NOMO-1 treated with DMSO at 0.1 percent for 48 hours (cell line): ENCODE results near the gene BMPR1A.
"Not testable (repeated sequence)": the region's sequence is repeated elsewhere in the genome, so short reads cannot be mapped to it uniquely, and the experiment has no call there.

Experiments used
- DNase-seq: peaks from one replicate; lab custom pipeline; 2025; ENCODE audit not compliant: unreplicated experiment; lab: John Stamatoyannopoulos, UW

The BMPR1A gene

DNA sequence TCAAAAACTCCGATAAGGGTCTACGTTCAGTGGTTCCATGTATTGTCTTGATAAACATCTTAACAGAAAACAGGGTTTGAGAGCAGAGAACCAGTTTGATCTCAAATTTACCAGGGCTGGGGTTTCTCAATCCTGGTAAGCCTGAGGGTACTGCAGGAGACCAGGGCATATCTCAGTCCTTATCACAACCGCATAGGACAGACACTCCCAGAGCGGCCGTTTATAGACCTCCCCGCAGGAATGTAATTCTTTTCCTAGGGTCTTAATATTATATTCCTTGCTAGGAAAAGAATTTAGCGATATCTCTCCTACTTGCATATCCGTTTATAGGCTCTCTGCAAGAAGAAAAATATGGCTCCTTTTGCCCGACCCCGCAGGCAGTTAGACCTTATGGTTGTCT, 196.3 kb downstream of the BMPR1A start:
- not testable (repeated sequence) for DNase-seq

DNA sequence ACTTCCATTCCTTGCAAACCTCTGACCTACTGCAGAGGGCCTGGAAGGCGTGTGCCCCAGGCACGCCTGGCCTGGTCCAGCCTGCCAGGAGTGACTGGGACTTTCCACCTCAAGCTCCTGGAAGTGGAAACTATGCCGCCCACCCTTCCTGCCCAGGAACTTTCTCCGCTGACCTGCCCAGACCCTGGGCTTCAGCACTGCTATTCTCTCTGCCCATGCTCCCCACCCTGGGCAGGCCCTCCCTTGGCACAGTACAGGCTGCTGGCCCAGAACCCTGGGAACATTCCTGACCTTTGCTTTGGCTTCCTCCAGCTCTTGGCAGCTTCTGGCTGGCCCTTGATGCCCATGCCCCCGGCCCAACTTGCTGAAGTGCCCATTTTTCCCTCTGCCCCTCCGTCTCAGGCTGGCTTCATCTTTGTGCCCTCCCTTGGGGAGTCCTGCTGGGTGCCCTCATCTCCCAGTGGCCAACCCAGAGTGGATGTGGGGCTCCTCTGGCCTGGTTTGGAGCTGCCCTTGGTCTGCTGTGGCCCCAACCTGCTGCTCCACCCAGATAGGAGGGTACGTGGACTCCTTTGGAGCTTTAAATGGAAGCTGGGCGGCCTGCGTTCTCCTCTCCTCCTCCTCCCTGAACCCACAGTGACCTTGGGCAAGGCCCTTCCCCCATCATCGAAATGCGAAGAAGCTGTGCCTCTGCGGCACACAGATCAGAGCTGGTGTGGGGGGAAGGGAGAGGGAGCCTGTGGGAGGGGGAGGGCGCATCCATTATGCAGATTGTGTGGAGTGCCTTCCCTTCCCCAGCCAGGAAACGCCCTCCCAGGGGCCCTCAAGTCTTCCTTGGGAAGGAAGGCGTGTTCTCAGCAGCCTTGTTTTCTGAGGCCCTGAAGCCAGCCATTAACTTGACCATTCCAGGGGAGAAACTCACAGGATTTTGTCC, 197.6 kb downstream of the BMPR1A start:
- no peak for DNase-seq

DNA sequence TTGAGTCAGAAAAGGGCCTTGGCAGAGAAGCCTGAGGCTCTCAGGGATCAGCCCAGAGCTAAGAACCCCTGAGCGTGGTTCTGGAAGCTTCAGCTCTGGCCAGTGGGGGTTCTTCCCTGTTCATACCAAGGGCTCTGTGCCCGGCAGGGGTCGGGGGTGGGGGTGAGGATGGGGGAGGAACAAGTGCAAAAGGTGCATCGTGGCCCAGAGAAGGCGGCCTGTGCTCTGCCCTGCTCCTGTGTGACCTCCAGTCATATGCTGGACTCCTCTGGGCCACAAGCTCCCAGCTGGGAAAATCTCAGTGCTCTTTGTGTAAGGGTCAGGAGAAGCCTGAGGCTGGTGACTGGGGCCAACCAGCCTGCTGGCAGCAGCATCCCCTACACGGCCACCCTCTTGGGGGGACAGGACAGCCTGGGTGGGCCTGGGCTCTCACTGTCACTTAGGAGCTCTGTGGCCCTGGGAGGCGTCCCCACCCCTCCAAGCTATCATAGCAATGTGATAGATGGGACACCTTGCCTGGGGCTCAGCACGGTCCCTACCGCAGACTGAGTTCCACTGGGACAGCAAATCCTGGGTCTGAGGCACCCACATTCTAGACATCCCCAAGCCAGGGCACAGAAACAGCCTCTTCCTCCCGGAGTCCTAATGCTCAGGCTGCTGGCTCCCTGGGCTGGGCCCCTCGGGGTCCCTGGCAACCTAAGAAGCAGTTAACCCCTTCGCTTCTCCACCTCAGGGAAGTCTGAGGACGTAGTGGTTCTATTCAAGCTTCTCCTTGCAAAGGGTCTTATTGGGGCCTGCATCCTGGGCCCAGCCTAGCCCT, 198.5 kb downstream of the BMPR1A start:
- no peak for DNase-seq

DNA sequence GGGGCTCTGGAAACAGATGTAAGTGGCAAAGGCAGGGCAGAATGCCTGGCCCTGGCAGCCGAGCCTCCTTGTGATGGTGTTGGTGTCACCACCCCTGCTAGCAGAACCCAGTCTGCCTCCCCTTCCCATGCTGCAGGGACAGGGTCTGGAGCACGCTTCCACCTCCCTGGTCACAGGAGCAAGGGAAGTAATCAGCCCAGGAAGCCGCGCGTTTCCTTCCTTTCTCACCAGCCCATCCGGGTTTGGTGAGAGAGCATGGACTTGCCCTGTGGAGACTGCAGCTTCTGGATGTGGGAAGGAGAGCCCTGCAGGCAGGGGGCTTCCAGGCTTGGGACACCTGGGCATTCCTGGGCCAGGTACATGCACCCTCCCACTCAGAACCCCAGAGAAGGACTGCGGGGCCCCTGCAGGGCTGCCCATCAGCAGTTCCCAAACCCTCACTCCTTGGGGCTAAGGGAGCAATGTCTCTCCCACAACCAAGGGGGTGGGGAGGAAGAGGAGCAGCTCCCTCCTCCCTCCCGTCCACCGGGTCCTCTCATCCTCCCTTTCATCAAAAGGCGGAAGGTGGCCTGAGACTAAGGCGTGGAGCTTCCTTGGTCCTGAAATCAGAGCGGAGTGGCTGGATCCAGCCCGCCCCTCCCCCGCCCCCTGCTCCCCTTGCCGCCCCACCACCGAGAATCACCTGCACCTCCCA, 199.2 kb downstream of the BMPR1A start:
- DNase-seq, result no peak

DNA sequence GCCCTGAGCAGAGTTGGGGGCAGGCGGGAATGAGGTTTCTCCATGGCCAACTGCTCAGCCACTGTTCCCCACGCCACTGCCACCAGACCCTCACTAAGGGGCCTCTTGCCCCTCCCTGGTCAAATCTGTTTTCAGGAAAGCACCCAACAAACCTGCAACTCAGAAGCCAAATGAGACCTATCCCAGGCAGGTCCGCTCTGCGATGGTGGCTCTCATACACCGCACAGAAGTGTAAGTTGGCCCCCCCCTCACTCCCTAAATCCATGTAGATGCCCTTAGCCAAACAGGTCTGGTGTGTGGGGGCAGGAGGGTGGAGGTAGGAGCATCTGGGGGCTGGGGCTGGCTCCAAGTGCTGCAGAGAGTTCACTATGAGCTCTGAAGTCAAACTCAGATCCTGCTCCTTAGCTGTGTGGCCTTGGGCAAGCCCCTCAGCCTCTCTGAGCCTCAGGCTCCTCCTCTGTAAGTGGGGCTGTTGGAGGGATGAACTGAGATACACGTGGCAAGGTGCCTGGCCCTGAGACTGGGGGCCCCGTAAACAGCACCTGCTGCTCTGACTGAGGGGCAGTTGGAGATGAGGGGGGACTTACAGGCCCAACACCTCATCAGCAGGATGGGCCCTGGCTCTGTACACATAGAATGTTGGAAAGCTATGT, 199.9 kb downstream of the BMPR1A start:
- no peak for DNase-seq

DNA sequence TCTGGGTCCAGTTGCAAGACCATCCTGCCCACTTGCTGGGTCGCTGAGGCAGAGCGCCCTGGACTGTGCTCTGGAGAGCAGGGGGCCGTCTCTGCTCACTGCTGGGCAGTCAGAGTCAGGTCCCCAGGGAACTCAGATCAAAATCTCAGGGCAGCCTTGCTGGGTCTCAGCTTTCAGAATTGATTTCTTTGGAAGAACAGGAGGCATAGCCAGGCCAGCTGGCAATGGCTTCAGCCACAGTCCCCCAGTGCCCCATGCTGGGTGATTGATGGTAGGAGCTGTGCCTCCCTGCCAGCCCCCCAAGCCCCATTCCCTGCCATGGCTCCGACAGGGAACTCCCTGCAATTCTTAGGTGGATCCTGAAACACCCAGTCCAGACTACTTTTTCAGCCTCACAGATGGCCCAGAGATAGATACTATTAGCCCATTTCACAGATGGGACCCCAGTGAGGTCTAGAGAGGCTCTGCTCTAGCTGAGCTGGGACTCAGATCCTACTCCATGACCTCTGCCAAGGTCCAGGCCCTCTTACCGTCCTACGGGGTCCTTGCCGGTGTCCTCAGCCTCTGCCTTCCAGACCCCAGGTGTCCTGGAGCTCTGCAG, 200.5 kb downstream of the BMPR1A start:
- DNase-seq, result no peak

DNA sequence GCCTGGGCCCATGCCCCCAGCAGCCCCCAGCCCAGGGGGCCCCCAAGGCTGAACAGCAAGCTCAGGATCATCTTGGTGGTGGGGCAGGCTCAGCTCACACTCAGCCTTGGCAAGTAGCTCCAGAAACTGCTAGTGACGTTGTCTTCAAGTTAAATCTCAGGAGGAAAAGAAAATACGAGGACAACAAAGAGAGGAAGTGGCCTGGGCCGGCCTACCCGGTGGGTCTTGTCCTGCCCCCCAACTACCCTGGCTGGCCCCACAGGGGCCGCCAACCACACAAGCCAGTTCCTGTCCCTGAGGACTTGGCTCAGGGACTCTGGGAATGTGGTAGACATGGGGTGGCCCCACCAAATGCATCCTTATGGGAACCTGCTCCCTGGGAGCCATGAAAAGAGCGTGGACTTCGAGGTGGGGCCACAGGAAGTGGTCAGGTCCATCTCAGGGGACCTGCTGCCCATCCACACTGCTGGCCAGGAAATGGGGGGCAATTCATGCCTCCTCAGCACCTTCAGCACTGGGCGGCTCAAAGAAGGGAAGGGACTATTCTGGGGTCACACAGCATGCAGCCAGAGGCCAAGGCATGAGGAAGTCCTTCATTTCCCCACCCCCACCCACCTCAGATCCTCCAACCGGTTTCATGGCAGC, 201.2 kb downstream of the BMPR1A start, which contains the start of gene MMRN2:
MMRN2 (minus strand) TSS at position 145 of the 645 bp plus-strand sequence; CDS start at position 71, 74 bp downstream.
- DNase-seq, result no peak

DNA sequence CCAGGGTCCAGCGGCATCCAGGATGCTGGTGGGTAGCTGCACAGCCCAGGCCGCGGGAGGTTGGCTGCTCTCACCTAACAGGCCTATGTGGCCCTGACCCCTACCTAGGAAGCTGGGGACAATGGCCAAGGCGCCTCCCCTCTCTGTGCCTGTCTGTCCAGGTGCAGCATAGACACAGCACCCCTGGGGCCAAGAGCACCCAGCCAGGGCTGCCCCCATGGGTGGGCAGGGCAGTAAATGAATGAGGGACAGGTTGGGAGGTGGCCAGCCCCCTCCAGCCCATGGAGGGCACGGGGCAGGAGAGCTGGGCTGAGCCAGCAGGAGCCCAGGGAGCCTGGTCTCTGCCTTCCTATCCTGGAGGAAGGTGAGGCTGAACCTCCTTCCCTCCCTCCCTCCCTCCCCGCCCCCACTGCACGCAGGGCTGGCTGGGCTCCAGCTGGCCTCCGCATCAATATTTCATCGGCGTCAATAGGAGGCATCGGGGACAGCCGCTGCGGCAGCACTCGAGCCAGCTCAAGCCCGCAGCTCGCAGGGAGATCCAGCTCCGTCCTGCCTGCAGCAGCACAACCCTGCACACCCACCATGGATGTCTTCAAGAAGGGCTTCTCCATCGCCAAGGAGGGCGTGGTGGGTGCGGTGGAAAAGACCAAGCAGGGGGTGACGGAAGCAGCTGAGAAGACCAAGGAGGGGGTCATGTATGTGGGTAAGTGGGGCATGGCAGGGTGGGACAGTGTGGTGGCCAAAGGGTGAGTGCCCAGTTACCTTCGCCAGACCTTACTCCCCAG, 201.9 kb downstream of the BMPR1A start, which contains the start of gene SNCG:
SNCG (plus strand) TSS at position 484 of the 785 bp plus-strand sequence; CDS start at position 583, 99 bp downstream.
- DNase-seq, result no peak

DNA sequence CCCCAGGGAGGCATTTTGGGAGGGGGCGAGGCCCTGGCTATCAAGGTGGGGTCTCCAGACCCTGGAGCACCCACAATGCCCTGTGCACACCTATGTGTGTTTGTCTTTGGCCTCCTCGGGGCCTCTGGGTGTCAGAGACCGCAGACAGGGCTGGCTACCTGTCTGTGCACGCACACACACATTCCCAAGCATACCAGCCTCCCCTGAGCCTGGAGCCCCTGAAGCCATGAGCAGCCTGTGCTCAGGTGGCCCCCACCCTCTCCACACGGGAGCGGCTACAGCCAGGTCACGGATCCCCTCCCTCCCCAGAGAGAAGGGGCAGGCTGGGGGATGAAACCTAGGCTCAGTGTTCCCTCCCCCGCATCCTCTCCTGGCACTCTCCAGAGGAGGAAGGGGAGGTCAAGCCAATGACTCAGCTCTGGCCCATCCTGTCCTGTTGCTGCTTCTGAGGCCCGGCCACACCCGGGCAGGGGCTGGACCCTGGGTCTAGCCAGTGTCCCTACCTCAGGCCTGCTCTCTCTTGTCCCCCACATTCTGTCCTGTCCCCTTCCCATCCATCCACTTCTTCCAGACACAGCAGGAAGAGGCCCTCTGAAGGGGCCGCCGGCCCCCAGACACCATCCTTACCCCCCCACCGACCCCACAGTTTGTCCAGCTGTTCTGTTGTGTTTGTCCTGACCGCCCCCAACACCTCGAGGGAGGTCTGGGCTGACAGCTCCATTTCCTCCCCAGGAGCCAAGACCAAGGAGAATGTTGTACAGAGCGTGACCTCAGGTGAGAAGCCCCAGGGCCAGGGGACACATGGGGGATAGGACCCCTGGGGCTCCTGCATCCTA, 202.7 kb downstream of the BMPR1A start:
- DNase-seq, result no peak

DNA sequence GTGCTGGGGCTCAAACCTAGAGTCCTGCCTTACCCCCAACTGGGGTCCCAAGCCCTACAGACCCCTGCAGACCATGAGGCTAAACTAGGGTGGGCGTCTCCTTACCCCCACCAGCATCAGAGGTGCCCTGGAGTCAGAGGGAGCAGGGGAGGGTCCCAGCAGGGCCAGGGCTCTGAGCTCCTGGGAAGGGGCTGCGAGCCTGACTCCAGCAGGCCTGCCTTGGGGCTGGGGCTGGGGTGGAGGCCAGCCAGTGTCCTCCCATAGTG, 203.3 kb downstream of the BMPR1A start:
- no peak for DNase-seq

DNA sequence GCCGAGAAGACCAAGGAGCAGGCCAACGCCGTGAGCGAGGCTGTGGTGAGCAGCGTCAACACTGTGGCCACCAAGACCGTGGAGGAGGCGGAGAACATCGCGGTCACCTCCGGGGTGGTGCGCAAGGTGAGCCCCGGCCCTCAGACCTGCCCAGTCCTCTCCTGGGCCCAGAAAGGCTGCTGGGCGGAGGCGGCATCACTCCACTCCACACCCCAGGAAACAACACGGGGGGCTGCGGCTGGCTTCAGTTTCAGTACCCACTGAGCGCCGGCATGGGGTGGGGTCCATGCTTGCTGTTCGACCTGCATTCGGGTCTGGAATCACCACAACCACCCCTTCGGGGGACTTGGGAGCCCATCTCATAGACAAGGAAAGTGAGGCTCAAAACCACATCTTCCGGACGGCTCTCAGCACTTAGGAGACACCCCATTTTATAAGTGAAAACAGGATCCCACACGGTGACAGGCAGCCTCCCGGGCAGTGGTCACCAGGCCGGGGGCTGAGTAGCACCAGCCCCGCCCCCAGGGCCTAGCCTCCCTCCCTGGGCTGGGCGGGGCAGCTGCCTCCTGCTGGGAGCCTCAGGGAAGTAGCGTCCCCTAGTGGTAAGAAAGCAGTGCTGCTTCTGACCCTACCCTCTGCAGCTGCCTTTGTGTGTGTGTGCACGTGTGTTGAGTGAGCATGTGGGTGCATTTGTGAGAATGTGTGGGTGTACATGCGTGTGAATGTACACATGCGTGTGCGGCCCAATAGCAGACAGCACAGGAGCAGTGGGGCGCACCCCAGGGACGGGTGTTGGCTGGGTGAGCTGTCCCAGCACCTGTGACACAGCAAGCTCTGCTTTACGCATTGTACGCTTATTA, 203.8 kb downstream of the BMPR1A start:
- DNase-seq, result peak; percentile 53

DNA sequence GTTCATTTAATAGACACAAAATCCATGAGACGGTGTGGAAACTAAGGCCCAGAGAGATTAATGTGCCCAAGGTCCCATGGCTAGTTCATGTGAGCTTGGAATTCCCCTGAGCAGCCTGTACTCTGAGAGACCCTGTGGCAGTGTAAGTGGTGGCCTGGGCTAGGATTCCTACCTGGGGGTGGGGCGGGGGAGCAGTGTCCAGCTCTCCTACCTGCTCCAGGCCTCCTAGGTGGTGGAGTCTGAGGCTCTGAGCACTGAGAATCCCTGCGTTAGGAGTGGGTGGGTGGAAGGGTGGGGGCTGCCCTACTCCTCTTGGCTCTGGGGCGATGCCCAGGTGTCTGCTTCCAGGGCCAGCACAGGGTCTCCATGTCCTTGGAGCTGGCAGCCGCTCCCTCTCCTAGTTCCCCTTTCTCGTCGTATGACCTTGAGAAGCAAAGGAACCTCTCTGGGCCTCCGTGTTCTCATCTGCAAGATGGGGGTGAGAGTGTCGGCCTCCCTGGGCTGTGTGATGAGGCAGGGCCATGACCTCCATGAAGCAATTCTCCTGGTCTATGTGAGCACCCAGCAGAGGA, 204.5 kb downstream of the BMPR1A start:
- DNase-seq, result no peak

DNA sequence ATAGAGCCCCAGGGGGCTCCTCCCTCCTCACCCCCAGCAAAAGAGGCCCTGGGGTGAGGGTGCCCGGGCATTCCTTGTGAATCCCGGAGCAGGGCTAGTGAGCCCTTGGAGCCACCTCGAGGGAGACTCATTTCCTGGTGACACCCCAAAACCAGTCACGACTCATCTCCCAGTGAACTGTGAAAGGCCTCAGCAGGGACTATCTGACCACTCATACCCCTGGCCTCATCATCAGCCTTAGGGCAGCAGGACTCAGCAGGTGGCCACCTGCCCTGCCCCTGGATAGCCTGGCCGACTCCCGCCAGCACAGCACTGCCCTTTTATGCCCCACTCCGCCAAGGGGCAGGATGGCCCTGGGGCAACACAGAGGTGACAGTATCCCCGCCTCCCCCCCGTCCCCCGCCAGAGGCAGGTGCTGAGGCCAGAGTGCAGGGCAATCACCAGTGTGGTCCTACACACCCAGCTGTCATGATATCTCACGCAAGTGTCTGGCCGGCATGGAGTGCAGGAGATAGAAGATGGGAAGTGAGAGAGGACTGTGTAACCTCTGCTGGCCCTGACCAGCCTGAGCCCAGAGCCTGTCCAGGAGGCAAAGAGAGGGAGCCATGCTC, 205.2 kb downstream of the BMPR1A start:
- DNase-seq, result no peak

DNA sequence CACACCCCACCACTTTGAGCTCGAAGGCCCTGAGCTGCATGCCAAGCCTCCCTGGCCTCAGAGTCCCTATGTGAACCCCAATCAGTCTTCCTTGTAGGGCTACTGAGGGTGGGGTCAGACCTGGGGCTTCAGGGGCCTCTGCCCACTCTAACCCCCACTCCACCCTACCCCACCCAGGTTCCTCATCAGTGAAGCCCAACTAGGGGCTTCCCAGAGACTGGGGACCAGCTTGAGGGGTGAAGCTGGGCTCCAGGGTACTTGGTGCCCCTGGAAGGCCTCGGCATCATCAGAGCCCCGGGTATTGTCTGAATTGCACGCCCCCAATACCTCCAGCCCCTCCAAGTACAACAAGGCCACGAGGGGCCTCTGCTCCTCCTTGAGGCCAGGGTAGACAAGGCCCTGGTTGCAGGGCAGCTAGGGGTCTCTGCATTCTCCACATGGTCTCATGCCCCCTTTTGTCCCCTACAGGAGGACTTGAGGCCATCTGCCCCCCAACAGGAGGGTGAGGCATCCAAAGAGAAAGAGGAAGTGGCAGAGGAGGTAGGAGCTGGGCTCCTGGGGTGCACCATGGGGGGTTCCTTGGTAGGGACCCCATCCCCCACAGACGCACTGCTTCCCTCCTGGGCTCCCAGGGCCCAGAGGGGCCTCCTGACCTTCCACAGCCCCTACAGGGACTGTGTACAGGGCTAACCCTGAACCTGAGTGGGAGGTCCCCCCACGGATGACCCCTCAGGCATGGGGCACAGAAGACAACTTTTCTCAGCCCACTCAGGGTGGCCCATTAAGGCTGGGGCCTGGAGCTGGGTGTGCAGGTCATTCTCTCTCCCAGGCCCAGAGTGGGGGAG, 205.9 kb downstream of the BMPR1A start:
- peak; percentile 11 for DNase-seq

DNA sequence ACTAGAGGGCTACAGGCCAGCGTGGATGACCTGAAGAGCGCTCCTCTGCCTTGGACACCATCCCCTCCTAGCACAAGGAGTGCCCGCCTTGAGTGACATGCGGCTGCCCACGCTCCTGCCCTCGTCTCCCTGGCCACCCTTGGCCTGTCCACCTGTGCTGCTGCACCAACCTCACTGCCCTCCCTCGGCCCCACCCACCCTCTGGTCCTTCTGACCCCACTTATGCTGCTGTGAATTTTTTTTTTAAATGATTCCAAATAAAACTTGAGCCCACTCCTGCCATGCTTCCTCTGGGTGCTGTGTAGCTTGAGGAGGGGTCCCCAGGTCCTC, 206.5 kb downstream of the BMPR1A start:
- no peak for DNase-seq
